Adrenal gland (tissue), 5 donors: ENCODE results near the gene SHCBP1L.

Source experiments
- POLR2A ChIP-seq, 2 donors: fragments of 450-650 bp; IDR thresholded peaks; one replicate each; pipeline ENCODE4 v1.6.1; 2017; ENCODE audit warnings: antibody characterized with exemption in 2 of 2, mild to moderate bottlenecking in 2 of 2, moderate library complexity in 1 of 2
- TF ChIP-seq, protein P1 (sequence below), 6 experiments: fragments of 450-650 bp in 4 of 6; fragments of 200-600 bp in 2 of 6; sonication (generic) in 1 of 6; IDR thresholded peaks; 1 replicate in 5 of 6; 2 replicates in 1 of 6; pipeline versions ENCODE4 v1.5.1 to v1.8.0; 2016 to 2021; ENCODE audit warnings: antibody characterized with exemption in 6 of 6, mild to moderate bottlenecking in 2 of 6, moderate library complexity in 1 of 6
- donor health status: DM: no; HTN: no; CAD: no.

DNA sequence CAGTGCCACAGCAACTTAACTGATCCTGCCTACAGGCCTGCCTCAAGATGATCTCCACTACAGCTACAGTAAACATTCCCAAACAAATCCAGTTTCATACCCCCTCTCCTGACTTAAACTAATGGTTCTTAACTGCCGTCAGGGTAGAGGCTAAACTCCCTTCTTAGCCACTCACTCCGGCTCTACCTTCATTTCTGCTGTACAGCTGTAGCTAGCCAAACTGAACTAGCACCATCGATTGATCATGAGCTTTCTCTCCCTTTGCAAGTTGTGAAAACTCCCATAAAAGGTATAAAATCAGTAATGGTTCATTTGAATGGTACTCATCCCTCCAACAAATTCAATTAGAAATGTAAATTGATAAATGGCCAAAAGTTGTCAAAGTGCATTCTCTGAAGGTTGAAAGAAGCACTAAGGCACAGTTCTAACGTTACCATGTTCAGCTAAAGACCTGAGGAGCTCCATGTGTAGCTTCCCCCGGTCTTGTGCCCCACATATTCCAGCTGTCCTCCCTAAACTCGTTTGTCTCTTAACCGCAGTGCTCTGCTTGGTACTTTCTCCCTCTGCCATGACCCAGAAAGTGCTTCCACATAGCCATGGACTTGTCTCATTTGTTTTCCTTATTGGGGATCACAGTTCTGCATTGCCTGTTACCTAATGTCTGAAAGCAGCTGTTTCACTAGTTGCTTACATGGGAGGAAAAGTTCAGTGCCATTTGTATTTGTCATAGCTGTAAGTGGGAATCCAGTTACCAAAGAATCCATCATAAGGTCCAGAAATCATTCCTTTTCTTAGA lies 64.0 kb downstream of the SHCBP1L start:
- TF ChIP-seq, protein P1, sequence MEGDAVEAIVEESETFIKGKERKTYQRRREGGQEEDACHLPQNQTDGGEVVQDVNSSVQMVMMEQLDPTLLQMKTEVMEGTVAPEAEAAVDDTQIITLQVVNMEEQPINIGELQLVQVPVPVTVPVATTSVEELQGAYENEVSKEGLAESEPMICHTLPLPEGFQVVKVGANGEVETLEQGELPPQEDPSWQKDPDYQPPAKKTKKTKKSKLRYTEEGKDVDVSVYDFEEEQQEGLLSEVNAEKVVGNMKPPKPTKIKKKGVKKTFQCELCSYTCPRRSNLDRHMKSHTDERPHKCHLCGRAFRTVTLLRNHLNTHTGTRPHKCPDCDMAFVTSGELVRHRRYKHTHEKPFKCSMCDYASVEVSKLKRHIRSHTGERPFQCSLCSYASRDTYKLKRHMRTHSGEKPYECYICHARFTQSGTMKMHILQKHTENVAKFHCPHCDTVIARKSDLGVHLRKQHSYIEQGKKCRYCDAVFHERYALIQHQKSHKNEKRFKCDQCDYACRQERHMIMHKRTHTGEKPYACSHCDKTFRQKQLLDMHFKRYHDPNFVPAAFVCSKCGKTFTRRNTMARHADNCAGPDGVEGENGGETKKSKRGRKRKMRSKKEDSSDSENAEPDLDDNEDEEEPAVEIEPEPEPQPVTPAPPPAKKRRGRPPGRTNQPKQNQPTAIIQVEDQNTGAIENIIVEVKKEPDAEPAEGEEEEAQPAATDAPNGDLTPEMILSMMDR (IDR thresholded peaks at IDR 0.05): no peak
- no peak for TF ChIP-seq POLR2A (IDR thresholded peaks at IDR 0.05)
